HL-60/S4 (cell line): ENCODE results near the gene TDP2.
"Not testable (repeated sequence)": the region's sequence is repeated elsewhere in the genome, so short reads cannot be mapped to it uniquely, and the experiment has no call there.

Source experiments
- in situ Hi-C: fragments of 300-500 bp; cut with MboI; formaldehyde crosslinking; loops from 2 replicates; pipeline ENCODE4 v1.14.3; 2022; ENCODE audit warnings: low sequenced_read_pairs

Gene TDP2

GRCh38 chr6:24683297-24684296, 16.9 kb upstream of the TDP2 start:
- in situ Hi-C loops: no loop called here

GRCh38 chr6:24680582-24680981, 13.9 kb upstream of the TDP2 start:
- in situ Hi-C loops: no loop called here

DNA sequence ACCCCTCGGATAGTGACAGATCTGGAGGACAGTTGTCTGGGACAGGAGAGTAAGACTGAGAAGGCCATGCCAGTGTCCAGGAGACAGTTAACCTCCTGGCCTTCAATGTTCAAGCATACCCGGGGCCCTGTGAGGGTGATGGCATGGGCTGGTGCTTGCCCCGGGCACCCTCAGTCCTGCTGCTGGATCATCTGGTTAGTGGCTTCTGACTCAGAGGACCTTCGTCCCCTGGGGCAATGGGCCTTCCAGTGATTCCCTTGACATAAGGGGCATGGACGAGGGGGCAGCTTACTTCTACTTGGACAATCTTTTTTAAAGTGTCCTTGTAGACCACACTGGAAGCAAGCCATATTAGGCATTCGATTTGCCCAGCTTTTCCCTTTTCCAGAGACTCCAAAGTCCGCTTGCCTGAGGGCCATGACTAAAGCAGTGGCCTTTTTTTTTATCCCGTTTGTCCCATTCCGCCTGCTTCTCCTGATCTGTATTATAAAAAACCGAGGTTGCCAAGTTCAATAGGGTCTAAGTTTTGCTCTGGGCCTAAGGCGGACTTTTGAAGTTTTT, 12.2 kb upstream of the TDP2 start:
- in situ Hi-C loops: not testable (repeated sequence)

DNA sequence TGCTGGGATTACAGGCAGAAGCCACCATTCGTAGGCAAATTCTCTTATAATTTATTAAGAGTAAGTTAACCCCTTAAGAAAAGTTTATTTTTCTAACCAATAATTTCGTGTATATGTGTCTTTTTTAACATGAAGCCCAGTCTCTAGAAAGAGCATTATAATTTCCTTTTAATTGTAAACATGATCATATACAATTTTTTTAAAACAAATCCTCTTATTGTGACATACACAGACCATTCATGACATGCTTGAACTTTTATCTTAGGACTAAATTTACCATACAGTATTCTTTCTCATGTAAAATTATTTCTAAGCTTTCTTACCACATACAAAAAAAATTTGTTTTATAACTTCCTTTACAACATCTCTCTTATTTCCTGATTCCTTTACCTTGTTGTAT, 6.9 kb upstream of the TDP2 start:
- in situ Hi-C loops: no loop called here

- in situ Hi-C loops: no loop called here
Observed at GRCh38 chr6:24672620-24673182, 6.0 kb upstream of the TDP2 start.

GRCh38 chr6:24671077-24671476, 4.4 kb upstream of the TDP2 start:
- in situ Hi-C loops: not testable (repeated sequence)

DNA sequence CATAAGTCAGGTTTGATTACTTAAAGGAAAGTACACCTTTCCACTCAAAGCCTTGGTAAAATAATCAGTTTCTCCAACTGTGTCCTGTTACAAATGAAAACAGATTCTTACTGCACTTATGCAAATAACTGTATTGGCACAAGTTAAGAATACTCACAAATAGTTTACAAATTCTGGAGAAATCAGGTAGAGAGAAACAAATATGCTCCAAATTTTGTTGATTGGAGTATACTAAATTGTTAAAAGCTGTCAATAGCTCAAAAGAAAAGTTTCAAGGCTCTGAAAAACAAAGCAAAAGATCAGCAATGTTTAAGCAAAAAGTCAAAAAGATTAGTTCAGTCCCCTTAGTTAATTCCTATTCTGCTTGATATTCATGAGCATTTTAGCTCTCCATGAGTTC, 3.8 kb upstream of the TDP2 start:
- in situ Hi-C loops: not testable (repeated sequence)

DNA sequence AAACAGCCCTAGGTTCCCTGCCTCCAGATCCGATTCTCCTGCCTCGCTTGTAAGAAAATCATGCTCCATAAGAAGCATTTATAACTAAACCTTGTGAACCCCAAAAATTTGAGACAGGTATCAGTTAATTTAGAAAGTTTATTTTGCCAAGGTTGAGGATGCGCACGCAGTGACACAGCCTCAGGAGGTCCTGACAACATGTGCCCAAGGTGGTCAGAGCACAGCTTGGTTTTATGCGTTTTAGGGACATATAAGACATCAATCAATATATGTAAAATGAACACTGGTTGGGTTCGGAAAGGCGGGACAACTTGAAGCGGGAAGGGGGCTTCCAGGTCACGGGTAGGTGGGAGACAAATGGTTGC, 2.3 kb upstream of the TDP2 start:
- in situ Hi-C loops: no loop called here

- in situ Hi-C loops: not testable (repeated sequence)
Observed at GRCh38 chr6:24668066-24668996, 1.6 kb upstream of the TDP2 start.

- in situ Hi-C loops: no loop called here
Observed at GRCh38 chr6:24667378-24667803, 692 bp upstream of the TDP2 start.

GRCh38 chr6:24666097-24666640, 530 bp downstream of the TDP2 start:
- in situ Hi-C loops: no loop called here

DNA sequence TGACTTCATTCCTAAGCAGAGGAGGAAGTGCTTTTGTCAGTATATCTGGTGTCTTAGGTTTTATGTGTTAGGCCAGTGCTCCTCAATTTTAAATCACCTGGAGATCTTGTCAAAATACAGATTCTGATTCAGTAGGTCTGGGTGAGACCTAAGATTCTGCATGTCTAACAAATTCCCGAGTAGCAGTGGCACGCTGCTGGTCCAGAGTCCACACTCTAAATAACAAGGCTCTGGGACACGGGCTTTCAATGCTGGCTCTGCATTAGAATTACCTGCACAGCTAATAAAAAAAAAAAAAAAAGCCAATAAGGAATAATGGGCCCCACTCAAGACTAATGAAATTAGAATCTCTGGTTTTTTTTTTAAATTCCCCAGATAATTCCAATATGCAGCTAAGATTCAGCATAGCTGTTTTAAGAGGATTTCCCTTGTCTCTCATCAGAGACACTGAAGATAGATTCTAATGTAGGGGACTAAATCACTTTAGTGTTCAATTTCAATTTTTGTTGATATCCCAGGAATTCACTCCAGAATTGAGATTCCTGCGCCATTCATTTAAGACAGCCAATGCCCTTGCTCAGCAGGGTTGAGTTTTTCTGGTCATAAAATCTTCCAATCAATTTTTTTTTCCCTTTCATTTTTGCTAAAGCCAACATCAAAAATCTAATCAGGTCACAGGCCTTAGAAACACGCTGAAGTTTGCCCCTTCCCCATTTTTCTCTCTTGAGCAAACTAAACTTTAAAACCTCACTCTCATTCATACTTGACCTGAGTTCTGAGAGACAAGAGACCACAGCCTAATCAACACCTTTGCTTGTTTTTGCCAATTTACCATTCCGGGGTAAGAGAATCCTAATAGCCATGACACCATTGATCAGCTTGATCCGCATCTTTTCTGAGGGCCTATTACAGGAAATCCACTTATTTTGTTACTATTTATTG, 2.4 kb downstream of the TDP2 start:
- in situ Hi-C loops: no loop called here

- in situ Hi-C loops: no loop called here
Observed at GRCh38 chr6:24663189-24663588, 3.5 kb downstream of the TDP2 start.

GRCh38 chr6:24662236-24662635, 4.5 kb downstream of the TDP2 start:
- in situ Hi-C loops: no loop called here

GRCh38 chr6:24661759-24662158, 4.9 kb downstream of the TDP2 start:
- in situ Hi-C loops: not testable (repeated sequence)

GRCh38 chr6:24660105-24660504, 6.6 kb downstream of the TDP2 start:
- in situ Hi-C loops: no loop called here

DNA sequence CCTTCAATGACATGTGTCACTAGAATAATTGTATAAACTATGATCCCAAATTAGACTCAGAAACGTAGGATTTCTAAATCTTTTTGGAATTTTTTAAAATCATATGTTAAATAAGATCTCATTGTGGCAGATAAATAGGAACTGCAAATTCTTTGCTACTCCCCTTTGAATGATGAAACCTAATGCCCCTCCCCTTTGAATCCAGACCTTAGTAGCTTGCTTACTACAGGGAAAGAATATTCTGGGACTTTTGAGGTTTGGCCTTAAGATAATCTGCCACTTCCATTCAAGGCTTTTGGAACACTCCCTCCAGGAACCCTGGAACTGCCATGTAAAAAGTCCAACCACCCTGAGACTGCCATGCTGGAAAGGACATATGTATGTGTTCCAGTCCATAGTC, 7.1 kb downstream of the TDP2 start:
- in situ Hi-C loops: no loop called here

DNA sequence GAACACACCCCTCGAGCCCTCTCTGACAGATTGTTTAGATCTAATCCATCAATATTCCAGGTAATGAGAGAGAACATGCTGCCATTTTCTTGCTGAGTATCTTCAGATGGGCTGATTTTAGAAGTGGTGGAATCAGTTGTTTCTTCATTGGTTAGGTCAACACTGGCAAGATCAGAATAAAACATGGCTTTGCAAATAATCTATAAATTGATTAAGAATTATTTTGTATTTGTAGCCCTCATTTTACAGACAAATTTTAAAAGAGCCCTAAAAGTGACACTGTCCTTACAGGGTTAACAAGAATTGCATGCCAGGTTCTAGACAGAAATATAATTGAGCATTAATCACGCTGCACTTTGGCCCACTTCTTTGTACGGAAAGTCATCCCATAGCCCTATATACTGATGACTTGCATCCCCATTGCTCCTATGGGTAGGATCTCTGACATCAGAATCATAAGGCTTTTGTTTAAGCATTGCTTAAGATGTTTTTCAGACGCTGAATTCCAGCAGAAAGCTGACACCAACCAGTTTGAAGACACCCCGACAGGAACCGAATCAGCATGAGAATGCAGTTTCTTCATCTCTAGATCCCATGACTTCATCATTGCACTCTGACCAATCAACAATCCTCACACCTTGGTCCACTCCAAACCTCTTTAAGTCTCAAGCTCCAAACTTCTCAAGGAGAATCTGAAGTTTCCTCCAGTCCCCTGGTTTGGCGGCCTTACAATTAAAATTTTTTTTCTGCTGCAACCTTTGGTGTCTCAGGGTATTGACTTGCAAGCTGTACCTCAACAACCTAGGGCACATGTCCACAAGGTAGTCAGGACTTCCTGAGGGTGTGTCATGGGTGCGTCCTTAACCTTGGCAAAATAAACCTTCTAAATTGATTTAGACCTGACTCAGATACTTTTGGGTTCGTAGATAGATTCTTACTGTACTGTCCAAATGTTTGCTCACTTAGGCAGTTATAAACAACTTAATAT, 7.8 kb downstream of the TDP2 start:
- in situ Hi-C loops: no loop called here
